ENCODE data around the gene PARK7.

The PARK7 gene

DNA sequence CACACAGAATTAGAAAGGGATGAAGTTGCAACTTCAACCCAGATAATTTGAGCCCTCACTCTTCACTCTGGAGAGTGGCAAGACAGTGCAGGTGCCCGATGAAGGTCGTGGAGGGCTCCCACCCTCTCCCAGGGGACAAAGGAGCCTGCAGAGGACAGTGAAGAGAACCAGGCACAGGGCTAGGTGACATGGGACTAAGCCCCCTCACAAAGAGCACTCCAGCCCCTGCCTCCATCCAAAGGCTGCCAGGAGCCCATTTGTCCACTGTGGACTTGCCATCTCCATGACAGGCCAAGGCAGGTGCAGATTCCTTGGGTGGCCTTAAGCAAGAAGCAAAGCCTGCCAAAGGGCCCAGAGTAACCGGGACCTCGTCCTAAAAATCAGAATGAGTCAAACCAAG is 49.5 kb downstream of the PARK7 start:
- Histone ChIP-seq H3K9me3 (ENCODE audit: insufficient read depth, low read length, severe bottlenecking) (no peaks in the 10 kb centered on the region), H3K4me2 (ENCODE audit: insufficient read depth, low read length) (no peak overlapping the region), H3K36me3 (ENCODE audit: insufficient read depth, low read length) (no peaks in the 10 kb centered on the region), H3K27ac (ENCODE audit: low read length) (no peak overlapping the region), H3K79me2 (ENCODE audit: insufficient read depth, low read length) (no peaks in the 10 kb centered on the region), H4K20me1 (ENCODE audit: insufficient read depth, low read length) (no peaks in the 10 kb centered on the region), H3K9ac (ENCODE audit: low read depth, low read length) (no peak overlapping the region), H3K27me3 (ENCODE audit: insufficient read depth, low read length, poor library complexity) (no peaks in the 10 kb centered on the region), H3K4me1 (ENCODE audit: insufficient read depth, low read length) (no peaks in the 10 kb centered on the region), H2AFZ (ENCODE audit: low read depth, low read length) (no peak overlapping the region), H3K4me3 (ENCODE audit: low read depth in 1 of 2, low read length in 2 of 2) (no peak overlapping the region)
- TF ChIP-seq, protein P1, sequence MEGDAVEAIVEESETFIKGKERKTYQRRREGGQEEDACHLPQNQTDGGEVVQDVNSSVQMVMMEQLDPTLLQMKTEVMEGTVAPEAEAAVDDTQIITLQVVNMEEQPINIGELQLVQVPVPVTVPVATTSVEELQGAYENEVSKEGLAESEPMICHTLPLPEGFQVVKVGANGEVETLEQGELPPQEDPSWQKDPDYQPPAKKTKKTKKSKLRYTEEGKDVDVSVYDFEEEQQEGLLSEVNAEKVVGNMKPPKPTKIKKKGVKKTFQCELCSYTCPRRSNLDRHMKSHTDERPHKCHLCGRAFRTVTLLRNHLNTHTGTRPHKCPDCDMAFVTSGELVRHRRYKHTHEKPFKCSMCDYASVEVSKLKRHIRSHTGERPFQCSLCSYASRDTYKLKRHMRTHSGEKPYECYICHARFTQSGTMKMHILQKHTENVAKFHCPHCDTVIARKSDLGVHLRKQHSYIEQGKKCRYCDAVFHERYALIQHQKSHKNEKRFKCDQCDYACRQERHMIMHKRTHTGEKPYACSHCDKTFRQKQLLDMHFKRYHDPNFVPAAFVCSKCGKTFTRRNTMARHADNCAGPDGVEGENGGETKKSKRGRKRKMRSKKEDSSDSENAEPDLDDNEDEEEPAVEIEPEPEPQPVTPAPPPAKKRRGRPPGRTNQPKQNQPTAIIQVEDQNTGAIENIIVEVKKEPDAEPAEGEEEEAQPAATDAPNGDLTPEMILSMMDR (IDR thresholded peaks at IDR 0.05; ENCODE audit: borderline replicate concordance, extremely low read depth, low read length, poor library complexity, severe bottlenecking): no peak
- TF ChIP-seq EZH2 (IDR thresholded peaks at IDR 0.05; ENCODE audit: borderline replicate concordance, low read depth, low read length, severe bottlenecking): no peak
- ATAC-seq (ENCODE audit: insufficient read depth, low read depth) (no peak), DNase-seq (no peak)

DNA sequence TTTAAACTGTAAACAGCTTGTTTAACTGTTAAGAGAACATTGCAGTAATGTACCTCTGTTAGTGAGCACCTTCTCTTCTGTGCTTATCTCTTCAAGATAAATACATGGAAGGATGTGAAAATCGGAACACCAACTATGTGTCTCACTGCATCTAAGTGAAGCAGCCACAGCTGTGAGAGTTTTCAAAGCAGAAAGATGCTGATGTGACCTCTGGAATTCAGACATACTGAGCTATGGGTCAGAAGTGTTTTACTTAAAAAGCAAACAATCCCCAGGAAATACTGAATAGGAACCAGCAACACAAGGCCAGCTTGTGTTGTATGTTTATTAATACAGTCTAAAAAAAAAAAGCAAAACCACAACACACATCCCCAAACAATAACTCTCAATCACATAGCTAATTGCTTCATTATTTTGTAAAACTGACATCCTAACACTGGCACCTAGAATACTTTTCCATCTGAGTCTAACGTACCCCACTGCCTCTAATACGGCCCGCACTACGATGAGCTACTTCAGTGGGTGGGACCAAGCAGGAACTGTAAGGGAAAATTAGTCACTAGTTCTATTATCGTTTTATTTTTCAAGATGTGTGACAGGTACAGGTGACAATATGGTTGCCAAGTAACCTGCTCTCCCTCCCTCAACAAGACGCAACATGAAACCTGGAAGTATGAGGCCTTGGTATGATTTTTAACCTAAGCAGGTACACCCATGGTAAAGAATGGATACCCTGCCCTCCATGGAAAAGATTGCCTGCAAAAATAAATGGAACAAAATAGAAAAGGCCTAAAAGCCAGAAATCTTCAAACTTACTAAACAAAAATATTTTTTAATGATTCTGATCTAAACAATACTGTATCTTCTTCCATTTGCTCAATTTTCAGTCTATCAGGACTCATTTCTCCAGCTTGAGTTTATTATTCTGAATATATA is 50.7 kb downstream of the PARK7 start:
- no peak overlapping the region for H3K4me2 ChIP-seq (ENCODE audit: insufficient read depth, low read length)
- no peak for ATAC-seq (ENCODE audit: insufficient read depth, low read depth)
- H4K20me1 ChIP-seq (ENCODE audit: insufficient read depth, low read length): no peaks in the 10 kb centered on the region
- no peaks in the 10 kb centered on the region for H3K9me3 ChIP-seq (ENCODE audit: insufficient read depth, low read length, severe bottlenecking)
- no peak for DNase-seq
- no peaks in the 10 kb centered on the region for H3K27me3 ChIP-seq (ENCODE audit: insufficient read depth, low read length, poor library complexity)
- no peaks in the 10 kb centered on the region for H3K4me1 ChIP-seq (ENCODE audit: insufficient read depth, low read length)
- H3K9ac ChIP-seq (ENCODE audit: low read depth, low read length): no peak overlapping the region
- TF ChIP-seq, protein P1 (IDR thresholded peaks at IDR 0.05; ENCODE audit: borderline replicate concordance, extremely low read depth, low read length, poor library complexity, severe bottlenecking): no peak
- no peak for TF ChIP-seq EZH2 (IDR thresholded peaks at IDR 0.05; ENCODE audit: borderline replicate concordance, low read depth, low read length, severe bottlenecking)
- H3K36me3 ChIP-seq (ENCODE audit: insufficient read depth, low read length): no peaks in the 10 kb centered on the region
- no peak overlapping the region for H3K4me3 ChIP-seq (ENCODE audit: low read depth in 1 of 2, low read length in 2 of 2)
- H3K79me2 ChIP-seq (ENCODE audit: insufficient read depth, low read length): no peaks in the 10 kb centered on the region
- no peak overlapping the region for H3K27ac ChIP-seq (ENCODE audit: low read length)
- H2AFZ ChIP-seq (ENCODE audit: low read depth, low read length): no peak overlapping the region

DNA sequence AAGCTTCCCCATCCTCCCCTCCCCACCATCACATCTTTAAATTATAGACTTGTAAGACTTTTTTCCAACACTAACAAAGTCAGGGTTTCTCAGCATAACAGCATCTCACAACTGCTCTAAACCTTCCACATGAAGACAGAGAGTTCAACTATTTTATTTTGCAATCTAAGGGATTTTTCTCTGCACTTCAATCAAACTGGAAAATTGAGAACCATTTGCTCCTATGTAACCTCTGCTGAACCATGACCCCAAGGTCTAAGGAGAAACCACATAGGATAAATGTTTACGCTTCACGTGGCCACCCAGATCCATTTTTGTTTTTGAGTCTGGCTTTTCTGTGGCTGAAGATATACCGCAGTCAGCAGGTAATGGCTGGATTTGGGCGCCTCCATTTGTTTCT is 51.4 kb downstream of the PARK7 start:
- Histone ChIP-seq H3K9ac (ENCODE audit: low read depth, low read length) (no peak overlapping the region), H3K79me2 (ENCODE audit: insufficient read depth, low read length) (no peaks in the 10 kb centered on the region), H3K9me3 (ENCODE audit: insufficient read depth, low read length, severe bottlenecking) (no peaks in the 10 kb centered on the region), H2AFZ (ENCODE audit: low read depth, low read length) (no peak overlapping the region), H4K20me1 (ENCODE audit: insufficient read depth, low read length) (no peaks in the 10 kb centered on the region), H3K4me1 (ENCODE audit: insufficient read depth, low read length) (no peaks in the 10 kb centered on the region), H3K4me2 (ENCODE audit: insufficient read depth, low read length) (no peak overlapping the region), H3K36me3 (ENCODE audit: insufficient read depth, low read length) (no peaks in the 10 kb centered on the region), H3K27me3 (ENCODE audit: insufficient read depth, low read length, poor library complexity) (no peaks in the 10 kb centered on the region), H3K27ac (ENCODE audit: low read length) (no peak overlapping the region), H3K4me3 (ENCODE audit: low read depth in 1 of 2, low read length in 2 of 2) (no peak overlapping the region)
- no peak for ATAC-seq (ENCODE audit: insufficient read depth, low read depth)
- no peak for TF ChIP-seq EZH2 (IDR thresholded peaks at IDR 0.05; ENCODE audit: borderline replicate concordance, low read depth, low read length, severe bottlenecking)
- TF ChIP-seq, protein P1 (IDR thresholded peaks at IDR 0.05; ENCODE audit: borderline replicate concordance, extremely low read depth, low read length, poor library complexity, severe bottlenecking): no peak
- no peak for DNase-seq
